ENCODE data around the gene DMD.

DNA sequence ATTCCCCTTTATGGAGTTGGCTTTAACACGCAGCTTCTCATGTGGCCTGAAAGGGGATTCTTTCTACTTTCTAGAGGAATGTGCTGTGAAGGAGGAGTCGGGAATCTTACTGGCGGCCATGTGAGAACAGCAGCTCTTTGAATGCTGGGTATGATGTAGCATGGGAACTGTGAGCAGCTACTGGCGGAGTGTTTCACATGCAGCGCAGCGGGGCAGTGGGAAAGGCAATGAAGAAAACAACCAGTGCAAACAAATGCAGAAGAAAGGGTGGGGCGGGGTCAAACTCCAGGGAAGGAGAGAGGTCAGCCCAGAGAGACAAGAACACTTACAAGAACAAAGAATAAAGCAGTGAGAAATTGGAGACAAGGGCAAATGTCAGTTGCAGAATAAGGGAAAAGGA, 1775.8 kb downstream of the DMD start:
- TF ChIP-seq POLR2AphosphoS5 (IDR thresholded peaks at IDR 0.05; ENCODE audit: borderline replicate concordance, low read depth, low read length) (no peak), EZH2 (IDR thresholded peaks at IDR 0.05) (no peak)
